Gastroesophageal sphincter (tissue), 4 donors: ENCODE measurements around the gene ACTL8. TPM values are rescaled to one million over a fixed set of nuclear protein-coding genes. Genes with fewer than 3 reads are reported as not detected.

Experiments
- ATAC-seq: fragments of 150-250 bp; one replicate; pipeline ENCODE4 v1.9.1; 2016; ENCODE audit warnings: mild to moderate bottlenecking, moderate library complexity
- H3K27ac ChIP-seq, 4 donors: fragments of 200-600 bp; sonication (generic) in 3 of 4; 1 replicate in 3 of 4; 2 replicates in 1 of 4; pipeline ENCODE4 v1.5.1; 2016 to 2019
- H3K27me3 ChIP-seq: fragments of 200-600 bp; sonication (generic); one replicate; pipeline ENCODE4 v1.5.1; 2019
- H3K36me3 ChIP-seq, 2 donors: fragments of 200-600 bp; sonication (generic); one replicate each; pipeline ENCODE4 v1.5.1; 2019; ENCODE audit warnings: control low read depth in 1 of 2
- H3K4me1 ChIP-seq, 3 donors: fragments of 200-600 bp; sonication (generic); 1 replicate in 2 of 3; 2 replicates in 1 of 3; pipeline ENCODE4 v1.5.1; 2016 to 2019; ENCODE audit warnings: control low read depth in 2 of 3
- H3K4me3 ChIP-seq, 2 donors: fragments of 200-600 bp; sonication (generic); one replicate each; pipeline ENCODE4 v1.5.1; 2019; ENCODE audit warnings: mild to moderate bottlenecking in 1 of 2, moderate library complexity in 1 of 2
- H3K9me3 ChIP-seq, 3 donors: fragments of 200-600 bp; sonication (generic); one replicate each; pipeline ENCODE4 v1.5.1; 2017 to 2019; ENCODE audit warnings: control low read depth in 2 of 3
- EP300 ChIP-seq: sonication (generic); formaldehyde crosslinking; IDR thresholded peaks from one replicate; pipeline ENCODE4 v1.6.1; 2017; ENCODE audit warnings: antibody characterized with exemption, mild to moderate bottlenecking
- POLR2A ChIP-seq, 2 donors: fragments of 450-650 bp; IDR thresholded peaks; one replicate each; pipeline ENCODE4 v1.6.1; 2017; ENCODE audit warnings: antibody characterized with exemption in 2 of 2, mild to moderate bottlenecking in 2 of 2, moderate library complexity in 1 of 2
- POLR2AphosphoS5 ChIP-seq: sonication (generic); formaldehyde crosslinking; IDR thresholded peaks from one replicate; pipeline ENCODE4 v1.6.1; 2017; ENCODE audit warnings: antibody characterized with exemption
- WGBS, 2 donors: methylation state at CpG; one replicate each; pipeline ENCODE4 v1.1.5; 2018; ENCODE audit warnings: low coverage in 1 of 2; 5-methylcytosine and 5-hydroxymethylcytosine counted together
- total RNA-seq, 4 donors: library from RNA; depleted of rRNA; stranded (reverse); fragments of >200 nt; gene quantifications; one replicate each; pipeline ENCODE4 v1.1.0, GENCODE V29; 2016
- TF ChIP-seq, protein P1 (sequence below), 4 experiments: fragments of 200-600 bp in 2 of 4; fragments of 450-650 bp in 2 of 4; sonication (generic) in 1 of 4; IDR thresholded peaks; one replicate each; pipeline ENCODE4 v1.5.1; 2017 to 2019; ENCODE audit warnings: antibody characterized with exemption in 4 of 4, mild to moderate bottlenecking in 2 of 4, moderate library complexity in 2 of 4

ACTL8 gene
- total RNA-seq, 4 donors from 2014 or later, result not detected

DNA sequence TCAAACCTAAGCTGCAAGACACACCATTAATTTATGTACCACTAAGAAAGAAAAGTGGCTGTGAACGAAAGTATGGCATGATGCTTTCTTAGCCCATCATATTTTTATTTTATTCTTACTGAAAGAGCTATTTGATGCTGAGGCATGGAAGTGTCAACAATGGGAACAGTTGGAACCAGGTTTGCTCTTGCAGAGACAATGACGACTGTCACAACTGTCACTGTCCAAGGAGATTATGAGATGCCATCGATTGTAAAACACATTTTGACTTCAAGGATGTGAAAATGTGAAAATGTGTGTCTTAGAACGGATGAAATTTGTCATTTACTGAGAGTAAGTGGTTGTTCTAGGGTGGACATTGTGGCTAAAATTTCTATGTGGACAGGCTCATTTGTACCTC lies 2.8 kb upstream of the ACTL8 start:
- Histone ChIP-seq H3K27me3 (peaks cover 35% of the 10 kb centered on the region), H3K27ac (no peak overlapping the region), H3K4me1 (no peaks in the 10 kb centered on the region), H3K9me3 (peaks cover 0 to 37% (median 0%) of the 10 kb centered on the region in 3 donors), H3K36me3 (no peaks in the 10 kb centered on the region), H3K4me3 (no peak overlapping the region)
- TF ChIP-seq POLR2AphosphoS5 (no peak), EP300 (no peak), POLR2A (IDR thresholded peaks at IDR 0.05) (no peak)
- TF ChIP-seq, protein P1, sequence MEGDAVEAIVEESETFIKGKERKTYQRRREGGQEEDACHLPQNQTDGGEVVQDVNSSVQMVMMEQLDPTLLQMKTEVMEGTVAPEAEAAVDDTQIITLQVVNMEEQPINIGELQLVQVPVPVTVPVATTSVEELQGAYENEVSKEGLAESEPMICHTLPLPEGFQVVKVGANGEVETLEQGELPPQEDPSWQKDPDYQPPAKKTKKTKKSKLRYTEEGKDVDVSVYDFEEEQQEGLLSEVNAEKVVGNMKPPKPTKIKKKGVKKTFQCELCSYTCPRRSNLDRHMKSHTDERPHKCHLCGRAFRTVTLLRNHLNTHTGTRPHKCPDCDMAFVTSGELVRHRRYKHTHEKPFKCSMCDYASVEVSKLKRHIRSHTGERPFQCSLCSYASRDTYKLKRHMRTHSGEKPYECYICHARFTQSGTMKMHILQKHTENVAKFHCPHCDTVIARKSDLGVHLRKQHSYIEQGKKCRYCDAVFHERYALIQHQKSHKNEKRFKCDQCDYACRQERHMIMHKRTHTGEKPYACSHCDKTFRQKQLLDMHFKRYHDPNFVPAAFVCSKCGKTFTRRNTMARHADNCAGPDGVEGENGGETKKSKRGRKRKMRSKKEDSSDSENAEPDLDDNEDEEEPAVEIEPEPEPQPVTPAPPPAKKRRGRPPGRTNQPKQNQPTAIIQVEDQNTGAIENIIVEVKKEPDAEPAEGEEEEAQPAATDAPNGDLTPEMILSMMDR (IDR thresholded peaks at IDR 0.05), result no peak
- 66 to 71% methylated on average over 4 of the region's 4 CpGs for WGBS, 2 donors
- ATAC-seq, result no peak

DNA sequence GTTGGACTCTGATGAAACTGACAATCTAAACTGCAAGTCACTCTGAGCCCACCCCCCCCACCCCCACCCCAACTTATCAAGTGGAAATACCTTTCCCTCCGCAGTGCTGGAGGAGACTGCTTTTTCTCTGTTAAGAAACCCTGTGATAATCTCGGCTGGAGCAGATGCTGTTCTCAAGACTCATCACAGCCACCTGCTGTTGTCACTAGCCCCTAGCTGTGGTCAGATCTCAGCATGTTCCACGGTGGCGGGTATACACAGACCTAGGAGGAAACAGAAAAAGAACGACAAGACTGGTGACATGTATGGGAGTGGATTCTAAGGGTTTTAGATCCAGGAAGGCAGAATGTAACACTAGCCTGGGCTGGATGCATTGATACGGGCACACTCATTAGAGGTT lies 2.3 kb downstream of the ACTL8 start:
- 52% methylated on average over 3 of the region's 6 CpGs; no CpG with 5 or more reads in 1 of the 2 donors for WGBS, 2 donors
- H3K9me3 ChIP-seq, result peaks cover 0 to 76% (median 0%) of the 10 kb centered on the region in 3 donors

DNA sequence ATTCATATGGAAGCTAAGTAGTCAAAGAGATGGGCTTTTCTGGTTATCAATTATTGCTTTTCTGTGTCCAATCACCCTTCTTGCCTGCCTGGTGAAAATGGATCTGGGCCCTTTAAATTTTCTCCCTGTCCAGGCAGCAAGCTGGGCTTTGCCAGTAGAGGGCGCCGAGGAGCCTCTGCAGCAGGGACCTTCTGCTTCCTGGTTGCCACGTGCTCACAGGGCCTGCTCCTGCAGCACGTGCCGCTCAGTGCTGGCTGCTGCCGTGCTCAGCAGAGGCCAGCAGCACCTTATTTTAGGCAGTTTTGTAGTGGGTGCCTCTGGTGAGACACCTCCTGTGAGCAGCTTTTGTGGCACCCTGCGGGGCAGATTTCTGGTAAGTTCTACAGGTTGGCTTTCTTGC lies 4.0 kb downstream of the ACTL8 start:
- no peaks in the 10 kb centered on the region for H3K4me1 ChIP-seq
- no CpG with 5 or more reads among the region's 7 CpGs for WGBS, 2 donors
- H3K36me3 ChIP-seq, result no peaks in the 10 kb centered on the region
- no peak overlapping the region for H3K27ac ChIP-seq
- TF ChIP-seq POLR2A (IDR thresholded peaks at IDR 0.05), result no peak
- TF ChIP-seq EP300, result no peak
- no peak for TF ChIP-seq POLR2AphosphoS5
- TF ChIP-seq, protein P1 (IDR thresholded peaks at IDR 0.05), result no peak
- H3K27me3 ChIP-seq, result peaks cover 34% of the 10 kb centered on the region
- peaks cover 0 to 72% (median 0%) of the 10 kb centered on the region in 3 donors for H3K9me3 ChIP-seq
- no peak overlapping the region for H3K4me3 ChIP-seq
- no peak for ATAC-seq

More for the DNA sequence above, 2.3 kb downstream of the ACTL8 start:
- no peak for ATAC-seq
- no peak overlapping the region for H3K4me3 ChIP-seq
- H3K27ac ChIP-seq, result no peak overlapping the region
- TF ChIP-seq, protein P1 (IDR thresholded peaks at IDR 0.05), result no peak
- TF ChIP-seq POLR2A (IDR thresholded peaks at IDR 0.05), result no peak
- TF ChIP-seq POLR2AphosphoS5, result no peak
- no peak for TF ChIP-seq EP300
- no peaks in the 10 kb centered on the region for H3K4me1 ChIP-seq
- no peaks in the 10 kb centered on the region for H3K36me3 ChIP-seq
- H3K27me3 ChIP-seq, result peaks cover 17% of the 10 kb centered on the region

DNA sequence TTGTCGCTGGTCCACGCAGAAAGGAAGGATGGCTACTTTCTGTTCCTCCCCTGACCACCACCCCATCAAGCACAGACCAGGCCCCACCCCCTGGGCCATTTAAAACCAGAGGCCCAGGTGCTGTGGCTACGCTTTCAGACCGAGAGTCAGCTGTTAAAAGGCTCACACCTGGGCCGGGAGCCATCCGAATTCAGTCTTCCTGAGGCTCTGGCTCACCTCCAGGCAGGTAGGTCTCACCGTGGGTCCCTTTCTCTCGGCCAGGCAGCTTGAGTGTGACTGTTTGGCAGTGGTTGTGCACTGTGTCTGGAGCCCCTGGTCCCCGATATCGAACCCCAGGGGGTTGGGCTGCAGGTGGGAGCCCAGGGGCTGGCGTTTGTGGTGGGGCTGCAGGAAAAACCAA lies 7.2 kb downstream of the ACTL8 start:
- H3K36me3 ChIP-seq, result no peaks in the 10 kb centered on the region
- WGBS, 2 donors, result 63 to 96% methylated on average over 3 to 4 of the region's 11 CpGs
- no peak for TF ChIP-seq POLR2A (IDR thresholded peaks at IDR 0.05)
- H3K4me1 ChIP-seq, result no peaks in the 10 kb centered on the region
- no peak overlapping the region for H3K4me3 ChIP-seq
- H3K27me3 ChIP-seq, result peaks cover 39% of the 10 kb centered on the region
- peaks cover 0 to 40% (median 0%) of the 10 kb centered on the region in 3 donors for H3K9me3 ChIP-seq
- ATAC-seq, result no peak
- H3K27ac ChIP-seq, result no peak overlapping the region

DNA sequence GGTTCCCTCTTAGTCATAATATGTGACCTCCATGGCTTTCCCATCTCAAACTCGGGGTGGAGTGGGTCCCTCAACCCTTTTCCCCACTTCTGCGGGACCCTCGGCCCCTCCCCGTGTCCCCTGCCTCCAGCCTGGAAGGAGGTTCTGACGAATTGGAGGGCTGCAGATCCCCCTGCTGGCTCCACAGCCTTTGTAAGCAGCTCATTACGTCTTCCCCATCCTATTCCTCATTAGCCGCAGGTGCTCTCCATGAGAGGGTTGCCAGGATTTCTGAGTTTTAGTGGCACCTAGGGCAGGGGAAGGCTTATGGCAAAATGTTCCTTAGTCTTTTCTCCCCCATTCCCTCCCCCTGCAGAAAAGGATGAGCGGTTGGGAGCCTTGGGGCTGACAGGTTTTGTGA lies 8.3 kb downstream of the ACTL8 start:
- no peak for ATAC-seq
- Histone ChIP-seq H3K9me3 (peaks cover 0 to 29% (median 0%) of the 10 kb centered on the region in 3 donors), H3K36me3 (no peaks in the 10 kb centered on the region), H3K27me3 (peaks cover 39% of the 10 kb centered on the region), H3K27ac (no peak overlapping the region), H3K4me3 (no peak overlapping the region), H3K4me1 (peaks cover 0 to 4% (median 0%) of the 10 kb centered on the region in 3 donors)
- TF ChIP-seq POLR2AphosphoS5 (no peak), EP300 (no peak), POLR2A (IDR thresholded peaks at IDR 0.05) (no peak)
- TF ChIP-seq, protein P1 (IDR thresholded peaks at IDR 0.05), result no peak
- WGBS, 2 donors, result 54 to 58% methylated on average over 3 to 6 of the region's 8 CpGs
